ENCODE results near the gene DCDC2C.

- no peak for TF ChIP-seq CTCF (IDR thresholded peaks at IDR 0.05; ENCODE audit: poor library complexity)
- TF ChIP-seq EZH2 (IDR thresholded peaks at IDR 0.05; ENCODE audit: borderline replicate concordance), result no peak
- TF ChIP-seq EZH2phosphoT487 (IDR thresholded peaks at IDR 0.05; ENCODE audit: low read depth, severe bottlenecking, unreplicated experiment), result no peak
Observed at GRCh38 chr2:3770724-3771415, 67.5 kb downstream of the DCDC2C start.
